GOT3 (cell line): ENCODE results near the gene CABCOCO1.
"Not testable (repeated sequence)": the region's sequence is repeated elsewhere in the genome, so short reads cannot be mapped to it uniquely, and the experiment has no call there.

Source experiments
- DNase-seq: peaks from one replicate; lab custom pipeline; 2025; ENCODE audit warnings: mixed read lengths; lab: John Stamatoyannopoulos, UW

CABCOCO1 gene

DNA sequence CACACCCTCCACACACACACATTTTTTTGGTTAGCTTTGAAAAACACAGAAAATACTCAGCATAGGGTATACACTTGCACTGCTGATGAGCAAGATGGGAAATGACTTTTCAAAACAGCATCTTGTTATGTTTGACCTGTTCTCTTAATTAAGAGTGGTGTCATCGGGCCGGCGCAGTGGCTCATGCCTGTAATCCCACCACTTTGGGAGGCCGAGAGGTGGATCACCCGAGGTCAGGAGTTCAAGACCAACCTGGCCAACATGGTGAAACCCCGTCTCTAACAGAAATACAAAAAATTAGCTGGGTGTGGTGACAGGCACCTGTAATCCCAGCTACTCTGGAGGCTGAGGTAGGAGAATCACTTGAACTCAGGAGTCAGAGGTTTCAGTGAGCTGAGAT is 56.7 kb downstream of the CABCOCO1 start:
- not testable (repeated sequence) for DNase-seq

GRCh38 chr10:61719906-61720305 is 57.2 kb downstream of the CABCOCO1 start:
- no peak for DNase-seq

GRCh38 chr10:61721431-61721830 is 58.7 kb downstream of the CABCOCO1 start:
- no peak for DNase-seq

DNA sequence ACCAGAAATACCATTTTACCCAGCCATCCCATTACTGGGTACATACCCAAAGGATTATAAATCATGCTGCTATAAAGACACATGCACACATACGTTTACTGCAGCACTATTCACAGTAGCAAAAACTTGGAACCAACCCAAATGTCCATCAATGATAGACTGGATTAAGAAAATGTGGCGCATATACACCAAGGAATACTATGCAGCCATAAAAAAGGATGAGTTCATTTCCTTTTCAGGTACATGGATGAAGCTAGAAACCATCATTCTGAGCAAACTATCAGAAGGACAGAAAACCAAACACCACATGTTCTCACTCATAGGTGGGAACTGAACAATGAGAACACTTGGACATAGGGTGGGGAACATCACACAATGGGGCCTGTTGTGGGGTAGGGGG is 62.5 kb downstream of the CABCOCO1 start:
- not testable (repeated sequence) for DNase-seq

DNA sequence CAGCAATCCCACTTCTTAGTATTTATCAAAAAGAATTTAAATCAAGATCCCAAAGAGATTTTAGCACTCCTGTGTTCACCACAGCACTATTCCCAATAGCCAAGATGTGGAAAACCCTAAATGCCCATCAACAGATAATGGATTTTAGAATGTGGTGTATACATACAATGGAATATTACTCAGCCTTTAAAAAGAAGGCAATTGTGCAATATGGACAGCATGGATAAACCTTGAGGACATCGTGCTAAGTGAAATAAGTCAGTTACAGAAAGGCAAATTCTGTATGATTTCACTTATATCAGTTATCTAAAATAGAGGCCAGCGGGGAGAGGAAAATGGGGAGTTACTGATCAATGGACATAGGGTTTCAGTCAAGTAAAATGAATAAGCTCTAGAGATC is 66.9 kb downstream of the CABCOCO1 start:
- no peak for DNase-seq

- no peak for DNase-seq
Measured at GRCh38 chr10:61730671-61731070, 67.9 kb downstream of the CABCOCO1 start.

GRCh38 chr10:61731638-61732037 is 68.9 kb downstream of the CABCOCO1 start:
- DNase-seq = no peak

DNA sequence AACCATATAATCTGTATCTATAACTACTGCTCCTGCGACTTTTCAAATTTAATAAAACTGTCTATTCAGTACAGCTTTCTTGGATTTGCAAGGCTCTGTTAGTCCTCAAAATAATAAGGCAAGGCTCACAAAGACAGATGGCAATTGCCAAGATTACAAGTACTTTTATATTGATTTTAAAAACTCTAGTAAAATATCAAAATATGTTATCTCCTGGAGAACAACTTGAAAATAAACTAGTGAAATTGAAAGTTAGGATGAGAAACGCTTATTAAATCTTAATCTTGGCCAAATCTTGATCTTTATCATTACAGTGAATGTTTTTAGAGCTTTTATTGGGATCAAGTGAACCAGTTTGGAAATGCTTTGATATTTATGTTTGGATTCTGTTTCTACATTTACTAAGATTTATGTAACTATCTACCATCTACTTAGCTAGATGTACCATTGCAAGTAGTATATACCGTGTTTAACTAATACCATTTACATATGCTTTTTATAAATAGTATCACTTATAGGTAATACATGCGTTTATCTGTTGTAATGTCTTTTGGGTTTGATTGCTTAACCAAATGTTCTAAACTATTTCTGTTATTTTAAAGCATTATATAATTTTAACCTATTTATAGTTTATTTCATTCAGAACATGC is 70.0 kb downstream of the CABCOCO1 start:
- no peak for DNase-seq

- no peak for DNase-seq
Measured at GRCh38 chr10:61733358-61733940, 70.7 kb downstream of the CABCOCO1 start.

GRCh38 chr10:61735882-61736281 is 73.2 kb downstream of the CABCOCO1 start:
- DNase-seq = no peak

DNA sequence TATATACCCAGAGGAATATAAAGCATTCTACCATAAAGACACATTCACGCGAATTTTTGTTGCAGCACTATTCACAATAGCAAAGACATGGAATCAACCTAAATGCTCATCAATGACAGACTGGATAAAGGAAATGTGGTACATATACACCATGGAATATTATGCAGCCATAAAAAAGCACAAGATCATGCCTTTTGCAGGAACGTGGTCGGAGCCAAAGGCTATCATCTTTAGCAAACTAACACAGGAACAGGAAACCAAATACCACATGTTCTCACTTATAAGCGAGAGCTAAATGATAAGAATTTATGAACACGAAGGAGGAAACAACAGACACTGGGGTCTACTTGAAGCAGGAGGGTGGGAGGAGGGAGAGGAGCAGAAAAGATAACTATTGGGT is 74.7 kb downstream of the CABCOCO1 start:
- not testable (repeated sequence) for DNase-seq

DNA sequence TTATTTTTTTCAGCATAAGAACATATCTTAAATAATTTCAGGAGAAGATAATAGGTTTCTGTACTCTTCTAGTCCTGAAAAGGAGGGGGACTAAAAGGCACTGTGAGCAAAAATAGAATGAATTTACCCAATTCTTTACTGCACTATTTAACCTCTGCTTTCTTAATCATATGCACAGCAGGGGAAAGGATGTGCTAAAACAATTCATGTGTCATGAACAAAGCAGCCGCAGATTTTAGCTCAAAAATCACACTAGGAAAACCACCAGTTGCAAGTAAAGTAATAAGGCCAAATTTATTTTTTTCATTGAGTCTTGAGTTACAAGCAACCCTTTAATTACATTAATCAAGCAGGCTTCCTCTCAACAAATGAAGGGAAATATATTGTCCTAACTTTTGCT is 80.1 kb downstream of the CABCOCO1 start:
- DNase-seq = no peak

DNA sequence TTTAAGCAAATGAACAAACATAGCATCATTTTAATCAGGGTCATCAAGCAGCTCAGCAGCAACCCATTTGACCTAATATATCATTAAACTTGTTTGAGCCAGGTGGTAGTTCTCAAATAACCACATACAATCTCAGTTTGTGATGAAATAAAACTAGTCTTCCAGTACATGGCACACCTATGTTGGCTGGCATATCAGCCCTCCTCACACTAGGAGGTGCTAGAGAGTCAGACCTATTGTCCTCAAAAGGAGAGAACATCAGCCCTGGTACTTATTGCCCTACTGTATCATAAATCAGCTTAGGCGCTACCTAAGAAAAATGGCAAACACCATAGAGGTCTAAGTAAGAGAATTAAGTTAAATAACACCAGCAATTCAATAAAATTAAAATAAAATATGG is 81.7 kb downstream of the CABCOCO1 start:
- DNase-seq = no peak

DNA sequence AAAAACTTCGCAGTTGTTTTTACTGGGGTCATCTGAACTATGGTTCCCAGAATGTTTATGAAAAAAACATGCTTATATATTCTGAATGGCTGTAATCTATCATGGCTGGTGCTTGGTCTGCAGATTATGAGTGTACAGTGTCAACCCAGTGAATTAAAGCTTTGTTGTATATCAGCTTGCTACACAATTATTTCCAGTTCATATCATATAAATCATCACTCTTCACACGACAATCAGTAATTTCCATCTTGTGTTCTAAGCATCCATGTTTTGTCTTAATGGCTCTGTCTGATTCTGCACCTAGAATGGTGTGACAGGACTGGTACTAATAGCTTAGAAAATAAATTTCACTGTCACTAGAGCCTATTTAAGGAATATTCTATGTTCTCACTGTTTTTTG is 83.6 kb downstream of the CABCOCO1 start:
- DNase-seq = no peak

GRCh38 chr10:61747307-61747706 is 84.6 kb downstream of the CABCOCO1 start:
- DNase-seq = no peak

DNA sequence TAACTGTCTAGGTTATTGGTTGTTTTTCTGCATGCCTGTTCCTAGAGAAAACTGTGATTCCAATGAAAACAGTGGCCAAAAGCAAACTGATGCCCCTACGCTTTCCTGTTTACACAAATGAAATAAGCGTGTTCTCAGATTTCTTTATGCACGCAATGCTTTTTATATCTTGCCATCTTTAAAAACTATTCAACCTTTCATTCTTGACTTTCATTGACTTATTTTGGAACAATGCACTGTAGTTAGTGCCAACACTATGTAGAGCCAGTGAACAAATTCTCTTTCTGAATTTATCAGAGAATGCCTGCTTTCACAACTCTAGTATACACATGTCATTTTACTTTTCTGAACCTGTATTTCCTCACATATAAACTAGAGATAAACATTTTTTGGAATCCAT is 86.6 kb downstream of the CABCOCO1 start:
- no peak for DNase-seq

DNA sequence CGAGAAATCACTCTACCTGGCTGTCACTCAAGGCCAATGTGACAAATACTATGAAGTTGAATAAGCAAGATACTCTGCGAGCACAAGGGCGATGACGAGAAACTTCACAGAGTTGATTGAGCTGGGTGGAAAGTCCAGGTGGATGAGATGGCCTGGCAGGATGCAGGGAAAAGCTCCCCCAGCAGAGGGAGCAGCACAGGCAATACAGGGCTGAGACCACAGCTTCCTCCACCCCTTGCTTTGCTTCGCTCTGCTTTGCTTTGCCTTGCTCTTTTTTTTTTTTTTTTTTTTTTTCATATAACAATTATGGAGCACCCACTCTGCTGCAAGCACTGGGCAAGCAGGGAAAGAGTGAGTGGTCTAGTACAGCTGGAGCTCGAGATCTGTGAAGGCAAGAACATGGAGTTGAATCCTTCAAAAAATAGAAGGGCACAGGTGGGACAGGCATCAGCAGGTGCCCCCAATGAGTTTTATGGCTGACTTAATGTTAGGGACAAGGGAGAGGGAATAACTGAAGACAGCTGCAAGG is 88.3 kb downstream of the CABCOCO1 start:
- no peak for DNase-seq

DNA sequence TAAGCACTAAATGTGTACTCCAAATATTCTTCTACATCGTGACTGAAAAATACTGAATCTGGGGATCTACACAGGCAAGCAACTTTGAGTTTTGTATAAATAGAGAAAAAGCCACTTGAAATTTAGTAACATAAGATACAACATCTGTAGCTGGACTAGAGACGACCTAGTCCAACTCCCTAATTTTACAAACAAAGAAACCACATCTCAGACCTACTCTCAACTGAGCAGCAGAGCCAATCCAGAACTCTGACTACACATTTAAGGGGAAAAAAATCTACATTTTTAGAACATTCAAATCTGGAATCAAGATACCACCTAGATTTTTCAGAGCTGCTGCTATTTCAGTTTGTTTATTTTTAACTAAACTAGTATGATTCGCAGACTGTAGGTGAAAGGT is 88.9 kb downstream of the CABCOCO1 start:
- no peak for DNase-seq

GRCh38 chr10:61752111-61753011 is 89.6 kb downstream of the CABCOCO1 start:
- DNase-seq = no peak

GRCh38 chr10:61753453-61753852 is 90.7 kb downstream of the CABCOCO1 start:
- DNase-seq = no peak

GRCh38 chr10:61754587-61755550 is 92.1 kb downstream of the CABCOCO1 start:
- DNase-seq = no peak

GRCh38 chr10:61757001-61757400 is 94.3 kb downstream of the CABCOCO1 start:
- DNase-seq = no peak
